Nephron (organoid): ENCODE data around the gene NT5M.

ENCODE experiments used
- H3K27ac Mint-ChIP-seq, 3 experiments: 2 replicates each; pipeline ENCODE4 v1.8.0; 2020; ENCODE audit warnings: mixed read lengths in 3 of 3, mild to moderate bottlenecking in 2 of 3, moderate library complexity in 1 of 3
- H3K27me3 Mint-ChIP-seq: 2 replicates; pipeline ENCODE4 v1.8.0; 2021; ENCODE audit warnings: low read depth, mild to moderate bottlenecking, moderate library complexity, mixed read lengths
- H3K36me3 Mint-ChIP-seq: 2 replicates; pipeline ENCODE4 v1.8.0; 2020; ENCODE audit warnings: low read depth, mixed read lengths
- H3K4me1 Mint-ChIP-seq: 2 replicates; pipeline ENCODE4 v1.8.0; 2020; ENCODE audit warnings: mixed read lengths
- H3K4me3 Mint-ChIP-seq, 3 experiments: 2 replicates each; pipeline ENCODE4 v1.8.0; 2020; ENCODE audit warnings: mild to moderate bottlenecking in 3 of 3, mixed read lengths in 3 of 3, moderate library complexity in 2 of 3
- H3K9me3 Mint-ChIP-seq: 2 replicates; pipeline ENCODE4 v1.8.0; 2020; ENCODE audit warnings: mixed read lengths
- CTCF ChIP-seq, 3 experiments: fragments of 200-600 bp; sonication (generic); IDR thresholded peaks; one replicate each; pipeline ENCODE4 v1.5.0; 2021; ENCODE audit warnings: antibody characterized with exemption in 3 of 3; ENCODE audit not compliant: unreplicated experiment in 3 of 3

NT5M gene

GRCh38 chr17:17346428-17347233 lies 43.5 kb downstream of the NT5M start:
- Mint-ChIP-seq H3K36me3 (no peaks in the 10 kb centered on the region), H3K4me1 (peaks cover 5% of the 10 kb centered on the region), H3K27ac (no peak overlapping the region), H3K9me3 (no peaks in the 10 kb centered on the region), H3K4me3 (no peak overlapping the region), H3K27me3 (no peaks in the 10 kb centered on the region)
- no peak for TF ChIP-seq CTCF (IDR thresholded peaks at IDR 0.05; ENCODE audit: unreplicated experiment in 3 of 3)

GRCh38 chr17:17347234-17347955 lies 44.2 kb downstream of the NT5M start:
- Mint-ChIP-seq H3K36me3 (no peaks in the 10 kb centered on the region), H3K27me3 (no peaks in the 10 kb centered on the region), H3K27ac (no peak overlapping the region), H3K4me3 (no peak overlapping the region), H3K4me1 (peaks cover 10% of the 10 kb centered on the region), H3K9me3 (no peaks in the 10 kb centered on the region)
- no peak for TF ChIP-seq CTCF (IDR thresholded peaks at IDR 0.05; ENCODE audit: unreplicated experiment in 3 of 3)

GRCh38 chr17:17347956-17348871 lies 45.0 kb downstream of the NT5M start:
- Mint-ChIP-seq H3K27me3 (no peaks in the 10 kb centered on the region), H3K4me3 (no peak overlapping the region), H3K36me3 (no peaks in the 10 kb centered on the region), H3K9me3 (no peaks in the 10 kb centered on the region), H3K4me1 (peaks cover 10% of the 10 kb centered on the region), H3K27ac (no peak overlapping the region)
- no peak for TF ChIP-seq CTCF (IDR thresholded peaks at IDR 0.05; ENCODE audit: unreplicated experiment in 3 of 3)

GRCh38 chr17:17348872-17349723 lies 45.9 kb downstream of the NT5M start:
- H3K4me1 Mint-ChIP-seq = peaks cover 14% of the 10 kb centered on the region
- no peaks in the 10 kb centered on the region for H3K9me3 Mint-ChIP-seq
- no peaks in the 10 kb centered on the region for H3K36me3 Mint-ChIP-seq
- no peak overlapping the region for H3K27ac Mint-ChIP-seq
- H3K4me3 Mint-ChIP-seq = no peak overlapping the region
- TF ChIP-seq CTCF (IDR thresholded peaks at IDR 0.05; ENCODE audit: unreplicated experiment in 3 of 3) = no peak
- peaks cover 3% of the 10 kb centered on the region for H3K27me3 Mint-ChIP-seq

GRCh38 chr17:17349724-17350106 lies 46.5 kb downstream of the NT5M start:
- H3K36me3 Mint-ChIP-seq = no peaks in the 10 kb centered on the region
- H3K27me3 Mint-ChIP-seq = peaks cover 3% of the 10 kb centered on the region
- peaks cover 15% of the 10 kb centered on the region for H3K4me1 Mint-ChIP-seq
- TF ChIP-seq CTCF (IDR thresholded peaks at IDR 0.05; ENCODE audit: unreplicated experiment in 3 of 3) = no peak
- H3K4me3 Mint-ChIP-seq = no peak overlapping the region
- H3K9me3 Mint-ChIP-seq = no peaks in the 10 kb centered on the region
- no peak overlapping the region for H3K27ac Mint-ChIP-seq
